Measurements from ENCODE around the gene PCSK2. TPM values are rescaled to one million over a fixed set of nuclear protein-coding genes. Genes with fewer than 3 reads are reported as not detected.

PCSK2 gene
- total RNA-seq, 2 experiments from 2014 or later: not detected

- CTCF ChIA-PET (ENCODE audit: unreplicated experiment): no interaction called here
- Histone ChIP-seq H3K4me3 (ENCODE audit: low read depth, low read length, poor library complexity, severe bottlenecking) (no peak overlapping the region), H3K79me2 (ENCODE audit: insufficient read depth, low read depth, low read length) (no peaks in the 10 kb centered on the region), H3K4me2 (ENCODE audit: low read length) (no peak overlapping the region), H3K27ac (ENCODE audit: low read depth, low read length, poor library complexity, severe bottlenecking) (no peak overlapping the region), H4K20me1 (ENCODE audit: insufficient read depth, low read length) (no peaks in the 10 kb centered on the region), H3K9me3 (ENCODE audit: low read length) (no peaks in the 10 kb centered on the region), H3K9me2 (ENCODE audit: insufficient read depth, low read length) (no peaks in the 10 kb centered on the region), H2AFZ (ENCODE audit: low read length) (0 out of 2 replicates have a peak overlapping the region, but pooled peaks have one; percentile 46), H3K4me1 (ENCODE audit: insufficient read depth, low read length, poor library complexity, severe bottlenecking) (no peaks in the 10 kb centered on the region), H3K36me3 (ENCODE audit: insufficient read depth, low read length) (no peaks in the 10 kb centered on the region)
- no TSS peak for BruUV-seq (replicated peaks)
- peak; percentile 48 for DNase-seq (ENCODE audit: low spot score)
- TF ChIP-seq, protein P1, sequence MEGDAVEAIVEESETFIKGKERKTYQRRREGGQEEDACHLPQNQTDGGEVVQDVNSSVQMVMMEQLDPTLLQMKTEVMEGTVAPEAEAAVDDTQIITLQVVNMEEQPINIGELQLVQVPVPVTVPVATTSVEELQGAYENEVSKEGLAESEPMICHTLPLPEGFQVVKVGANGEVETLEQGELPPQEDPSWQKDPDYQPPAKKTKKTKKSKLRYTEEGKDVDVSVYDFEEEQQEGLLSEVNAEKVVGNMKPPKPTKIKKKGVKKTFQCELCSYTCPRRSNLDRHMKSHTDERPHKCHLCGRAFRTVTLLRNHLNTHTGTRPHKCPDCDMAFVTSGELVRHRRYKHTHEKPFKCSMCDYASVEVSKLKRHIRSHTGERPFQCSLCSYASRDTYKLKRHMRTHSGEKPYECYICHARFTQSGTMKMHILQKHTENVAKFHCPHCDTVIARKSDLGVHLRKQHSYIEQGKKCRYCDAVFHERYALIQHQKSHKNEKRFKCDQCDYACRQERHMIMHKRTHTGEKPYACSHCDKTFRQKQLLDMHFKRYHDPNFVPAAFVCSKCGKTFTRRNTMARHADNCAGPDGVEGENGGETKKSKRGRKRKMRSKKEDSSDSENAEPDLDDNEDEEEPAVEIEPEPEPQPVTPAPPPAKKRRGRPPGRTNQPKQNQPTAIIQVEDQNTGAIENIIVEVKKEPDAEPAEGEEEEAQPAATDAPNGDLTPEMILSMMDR (conservative IDR thresholded peaks at IDR 0.05; ENCODE audit: low read length): no peak
- TF ChIP-seq EZH2phosphoT487 (IDR thresholded peaks at IDR 0.05; ENCODE audit: borderline replicate concordance, low read depth, low read length): no peak
- POLR2A ChIA-PET: no interaction called here
- intact Hi-C loops (cut with micrococcal nuclease; ENCODE audit: unreplicated experiment): no loop called here
These were observed 298.8 kb downstream of the PCSK2 start for GRCh38 chr20:17525650-17526049.

- no peak for DNase-seq (ENCODE audit: low spot score)
- Histone ChIP-seq H3K4me2 (ENCODE audit: low read length) (no peak overlapping the region), H3K9me2 (ENCODE audit: insufficient read depth, low read length) (no peaks in the 10 kb centered on the region), H3K79me2 (ENCODE audit: insufficient read depth, low read depth, low read length) (no peaks in the 10 kb centered on the region), H3K27ac (ENCODE audit: low read depth, low read length, poor library complexity, severe bottlenecking) (no peak overlapping the region), H3K4me3 (ENCODE audit: low read depth, low read length, poor library complexity, severe bottlenecking) (no peak overlapping the region), H3K4me1 (ENCODE audit: insufficient read depth, low read length, poor library complexity, severe bottlenecking) (peaks cover 6% of the 10 kb centered on the region), H4K20me1 (ENCODE audit: insufficient read depth, low read length) (no peaks in the 10 kb centered on the region), H3K9me3 (ENCODE audit: low read length) (no peaks in the 10 kb centered on the region), H2AFZ (ENCODE audit: low read length) (no peak overlapping the region), H3K36me3 (ENCODE audit: insufficient read depth, low read length) (no peaks in the 10 kb centered on the region)
- intact Hi-C loops (cut with micrococcal nuclease; ENCODE audit: unreplicated experiment): no loop called here
- POLR2A ChIA-PET: interaction anchor here (0.6 kb wide), 1 partner anchor 970 kb away, joined by 3 read pairs; no protein-coding TSS in a partner anchor
- no TSS peak for BruUV-seq (replicated peaks)
- CTCF ChIA-PET (ENCODE audit: unreplicated experiment): interaction anchor here (0.6 kb wide), 1 partner anchor 123 kb away, joined by 4 read pairs; no protein-coding TSS in a partner anchor
- TF ChIP-seq, protein P1 (conservative IDR thresholded peaks at IDR 0.05; ENCODE audit: low read length): no peak
- no peak for TF ChIP-seq EZH2phosphoT487 (IDR thresholded peaks at IDR 0.05; ENCODE audit: borderline replicate concordance, low read depth, low read length)
These were observed 302.7 kb downstream of the PCSK2 start for GRCh38 chr20:17529586-17529985.

GRCh38 chr20:17530153-17530552 lies 303.3 kb downstream of the PCSK2 start:
- no peak for TF ChIP-seq EZH2phosphoT487 (IDR thresholded peaks at IDR 0.05; ENCODE audit: borderline replicate concordance, low read depth, low read length)
- TF ChIP-seq, protein P1 (conservative IDR thresholded peaks at IDR 0.05; ENCODE audit: low read length): no peak
- Histone ChIP-seq H3K79me2 (ENCODE audit: insufficient read depth, low read depth, low read length) (no peaks in the 10 kb centered on the region), H2AFZ (ENCODE audit: low read length) (no peak overlapping the region), H3K4me2 (ENCODE audit: low read length) (no peak overlapping the region), H4K20me1 (ENCODE audit: insufficient read depth, low read length) (no peaks in the 10 kb centered on the region), H3K9me2 (ENCODE audit: insufficient read depth, low read length) (no peaks in the 10 kb centered on the region), H3K27ac (ENCODE audit: low read depth, low read length, poor library complexity, severe bottlenecking) (no peak overlapping the region), H3K4me1 (ENCODE audit: insufficient read depth, low read length, poor library complexity, severe bottlenecking) (peaks cover 6% of the 10 kb centered on the region), H3K36me3 (ENCODE audit: insufficient read depth, low read length) (no peaks in the 10 kb centered on the region), H3K9me3 (ENCODE audit: low read length) (no peaks in the 10 kb centered on the region), H3K4me3 (ENCODE audit: low read depth, low read length, poor library complexity, severe bottlenecking) (no peak overlapping the region)
- POLR2A ChIA-PET: interaction anchor here (0.6 kb wide), 1 partner anchor 971 kb away, joined by 3 read pairs; no protein-coding TSS in a partner anchor
- CTCF ChIA-PET (ENCODE audit: unreplicated experiment): no interaction called here
- intact Hi-C loops (cut with micrococcal nuclease; ENCODE audit: unreplicated experiment): no loop called here
- no TSS peak for BruUV-seq (replicated peaks)
- DNase-seq (ENCODE audit: low spot score): no peak
